Endothelial cell of umbilical vein (primary cell): ENCODE results near the gene MAP2K5. TPM values are rescaled to one million over a fixed set of nuclear protein-coding genes. Genes with fewer than 3 reads are reported as not detected.

Source experiments
- BruUV-seq: library from RNA; stranded (reverse); fragments of 400-500 nt; replicated peaks from 2 replicates; lab custom pipeline; 2021; lab: Mats Ljungman, UMichigan
- CTCF ChIA-PET: fragments of 300-600, 350-600 bp; sonication (Branson Sonifier 250); formaldehyde crosslinking; loops from one replicate; lab custom pipeline; 2021; ENCODE audit warnings: antibody characterized with exemption, inconsistent platforms; lab: Charles Lee
- POLR2A ChIA-PET: fragments of 300-600, 350-600 bp; sonication (Branson Sonifier 250); formaldehyde crosslinking; loops from one replicate; lab custom pipeline; 2021; ENCODE audit warnings: antibody characterized with exemption, inconsistent platforms; lab: Charles Lee
- DNase-seq: peaks from one replicate; pipeline ENCODE4 v3.0.0-alpha.2; 2011; ENCODE audit warnings: low read depth, low spot score
- FAIRE-seq: peaks from 2 replicates; lab custom pipeline; 2011; peaks lifted over from hg19 to GRCh38; lab: Jason Lieb, UNC
- H2AFZ ChIP-seq: 2 replicates; pipeline ENCODE4 v1.6.0; 2012; ENCODE audit warnings: low read depth, low read length, control low read depth, inconsistent platforms
- H3K27ac ChIP-seq: 2 replicates; pipeline ENCODE4 v1.5.1; 2011; ENCODE audit warnings: low read depth, mild to moderate bottlenecking, control low read depth, low read length, moderate library complexity; ENCODE audit not compliant: insufficient read depth
- H3K27me3 ChIP-seq, 2 experiments: 2 replicates each; pipeline versions ENCODE4 v1.6.0 to v1.6.1; 2011; ENCODE audit warnings: low read length in 2 of 2, mixed read lengths in 1 of 2; ENCODE audit not compliant: control insufficient read depth in 2 of 2, insufficient read depth in 2 of 2
- H3K36me3 ChIP-seq, 2 experiments: 2 replicates in 1 of 2; 3 replicates in 1 of 2; pipeline ENCODE4 v1.5.1; 2011; ENCODE audit warnings: low read length in 2 of 2, mild to moderate bottlenecking in 1 of 2, moderate library complexity in 1 of 2; ENCODE audit not compliant: control insufficient read depth in 2 of 2, insufficient read depth in 2 of 2; ENCODE audit errors: extremely low read depth in 1 of 2
- H3K4me1 ChIP-seq: 3 replicates; pipeline ENCODE4 v1.5.1; 2011; ENCODE audit warnings: mild to moderate bottlenecking, low read length; ENCODE audit not compliant: control insufficient read depth, insufficient read depth; ENCODE audit errors: extremely low read depth
- H3K4me2 ChIP-seq: 2 replicates; pipeline ENCODE4 v1.6.1; 2011; ENCODE audit warnings: low read length, control low read depth, mixed read lengths; ENCODE audit not compliant: insufficient read depth
- H3K4me3 ChIP-seq, 3 experiments: fragments of 200-600 bp in 1 of 3; sonication (generic), shearing (Covaris generic) in 1 of 3; replicated peaks in 1 of 3; 2 replicates each; pipeline ENCODE4 v1.5.1; 2011 to 2016; ENCODE audit warnings: control low read depth in 3 of 3, low read length in 3 of 3, mild to moderate bottlenecking in 2 of 3, inconsistent platforms in 1 of 3, low read depth in 1 of 3, moderate library complexity in 1 of 3; ENCODE audit not compliant: insufficient read depth in 1 of 3
- H3K79me2 ChIP-seq: 2 replicates; pipeline ENCODE4 v1.6.0; 2012; ENCODE audit warnings: low read length, inconsistent platforms; ENCODE audit not compliant: control insufficient read depth, insufficient read depth
- H3K9ac ChIP-seq: replicated peaks from 2 replicates; pipeline ENCODE3; 2011; ENCODE audit warnings: low read length, control low read depth; ENCODE audit not compliant: insufficient read depth; ENCODE audit errors: extremely low read depth
- H3K9me1 ChIP-seq: replicated peaks from 3 replicates; pipeline ENCODE4 v1.6.0; 2011; ENCODE audit warnings: mild to moderate bottlenecking, low read length; ENCODE audit not compliant: control insufficient read depth, insufficient read depth; ENCODE audit errors: extremely low read depth
- H3K9me3 ChIP-seq: replicated peaks from 2 replicates; pipeline ENCODE4 v1.5.1; 2012; ENCODE audit warnings: low read length, inconsistent platforms; ENCODE audit not compliant: control insufficient read depth, insufficient read depth
- H4K20me1 ChIP-seq: replicated peaks from 2 replicates; pipeline ENCODE3; 2011; ENCODE audit warnings: mild to moderate bottlenecking, low read length; ENCODE audit not compliant: control insufficient read depth, insufficient read depth; ENCODE audit errors: extremely low read depth
- CTCF ChIP-seq, 2 donors: IDR thresholded peaks; 1 replicate in 1 of 2; 2 replicates in 1 of 2; pipeline ENCODE4 v1.5.1; 2011; ENCODE audit warnings: low read length in 2 of 2, mild to moderate bottlenecking in 2 of 2, moderate library complexity in 2 of 2, control low read depth in 1 of 2, inconsistent platforms in 1 of 2, low read depth in 1 of 2; ENCODE audit not compliant: insufficient read depth in 1 of 2; ENCODE audit errors: extremely low read depth in 1 of 2
- EZH2 ChIP-seq: IDR thresholded peaks from 2 replicates; pipeline ENCODE4 v1.6.1; 2012; ENCODE audit warnings: borderline replicate concordance, low read depth, mild to moderate bottlenecking, moderate library complexity, low read length, inconsistent platforms; ENCODE audit not compliant: severe bottlenecking
- FOS ChIP-seq: IDR thresholded peaks from 2 replicates; pipeline ENCODE4 v1.6.1; 2011; ENCODE audit warnings: mild to moderate bottlenecking, low read length, moderate library complexity, borderline replicate concordance; ENCODE audit not compliant: insufficient read depth
- GATA2 ChIP-seq: IDR thresholded peaks from 2 replicates; pipeline ENCODE4 v1.7.0; 2011; ENCODE audit warnings: low read depth, mild to moderate bottlenecking, moderate library complexity, mixed read lengths, low read length; ENCODE audit not compliant: insufficient read length, insufficient read depth
- JUN ChIP-seq: IDR thresholded peaks from 2 replicates; pipeline ENCODE4 v1.6.1; 2011; ENCODE audit warnings: borderline replicate concordance, low read depth; ENCODE audit not compliant: insufficient read length, insufficient read depth
- MAX ChIP-seq: IDR thresholded peaks from 2 replicates; pipeline ENCODE4 v1.6.1; 2011; ENCODE audit not compliant: insufficient read depth, insufficient read length
- MYC ChIP-seq: IDR thresholded peaks from one replicate; pipeline ENCODE4 v1.6.1; 2011; ENCODE audit warnings: mild to moderate bottlenecking, low read depth, low read length
- POLR2A ChIP-seq: IDR thresholded peaks from 2 replicates; pipeline ENCODE4 v1.6.1; 2012; ENCODE audit warnings: low read depth, mild to moderate bottlenecking, control low read depth, low read length
- POLR2AphosphoS5 ChIP-seq: IDR thresholded peaks from 2 replicates; pipeline ENCODE4 v1.6.1; 2012; ENCODE audit warnings: low read depth, mild to moderate bottlenecking, control low read depth, low read length, moderate library complexity; ENCODE audit not compliant: insufficient read depth
- dilution Hi-C: fragments of 300-500 bp; cut with MboI; formaldehyde crosslinking; loops from one replicate; pipeline ENCODE4 v1.15.0; 2019; ENCODE audit warnings: low sequenced_read_pairs; ENCODE audit not compliant: extremely low pct_ligation_motif_present
- intact Hi-C: fragments of 100-400 bp; cut with micrococcal nuclease; formaldehyde crosslinking; loops from one replicate; pipeline ENCODE4 v1.10.0; 2022
- polyA plus RNA-seq, 4 experiments: library from polyadenylated mRNA; depleted of rRNA in 3 of 4; stranded (reverse) in 3 of 4; unstranded in 1 of 4; fragments of >200 nt; gene quantifications; 2 replicates each; pipeline versions ENCODE4 v1.2.1 to v1.2.3, GENCODE V29; 2011 to 2012; ENCODE audit warnings: missing spikeins in 1 of 4
- total RNA-seq: library from RNA; stranded (reverse); gene quantifications from 2 replicates; pipeline ENCODE4 v1.2.3, GENCODE V29; 2021

Gene MAP2K5
- total and polyA plus RNA-seq, 2 donors (not counting 3 experiments of a cell fraction or from before 2014, with no cell fraction given): 4.9 to 24.7 TPM

- Histone ChIP-seq H3K79me2 (no peaks in the 10 kb centered on the region), H3K4me3 (no peak overlapping the region), H3K4me1 (peaks cover 3% of the 10 kb centered on the region), H3K4me2 (no peak overlapping the region), H3K27me3 (no peaks in the 10 kb centered on the region), H3K9ac (no peak overlapping the region), H2AFZ (no peak overlapping the region), H3K9me3 (no peaks in the 10 kb centered on the region), H4K20me1 (no peaks in the 10 kb centered on the region), H3K36me3 (no peaks in the 10 kb centered on the region), H3K27ac (no peak overlapping the region), H3K9me1 (no peaks in the 10 kb centered on the region)
- TF ChIP-seq EZH2 (no peak), MYC (no peak), POLR2A (no peak), JUN (no peak), CTCF (IDR thresholded peaks at IDR 0.05; ENCODE audit: extremely low read depth in 1 of 2, insufficient read depth in 1 of 2, low read depth in 1 of 2, low read length in 2 of 2) (no peak), FOS (no peak), POLR2AphosphoS5 (no peak), GATA2 (no peak), MAX (no peak)
- intact Hi-C loops (no loop called here), dilution Hi-C loops (no loop called here)
- POLR2A ChIA-PET: no interaction called here
- DNase-seq (no peak), FAIRE-seq (no peak)
- BruUV-seq: no TSS peak
- CTCF ChIA-PET: interaction anchor here (0.6 kb wide), 1 partner anchor 14 kb away, joined by 3 read pairs; no protein-coding TSS in a partner anchor
Observed at GRCh38 chr15:67573194-67573593, 30.7 kb downstream of the MAP2K5 start.
